Glutamatergic neuron (in vitro differentiated cells): ENCODE measurements around the gene WWP2. TPM values are rescaled to one million over a fixed set of nuclear protein-coding genes. Genes with fewer than 3 reads are reported as not detected.

ENCODE experiments used
- DNase-seq: peaks from one replicate; pipeline ENCODE4 v3.0.0; 2022
- H3K27ac Mint-ChIP-seq: one replicate; pipeline ENCODE4 v1.8.0; 2020; ENCODE audit warnings: mild to moderate bottlenecking, mixed read lengths, inconsistent platforms; ENCODE audit not compliant: unreplicated experiment
- H3K27me3 Mint-ChIP-seq: one replicate; pipeline ENCODE4 v1.8.0; 2020; ENCODE audit warnings: mild to moderate bottlenecking, moderate library complexity, mixed read lengths, inconsistent platforms; ENCODE audit not compliant: unreplicated experiment
- H3K36me3 Mint-ChIP-seq: one replicate; pipeline ENCODE4 v1.8.0; 2020; ENCODE audit warnings: mild to moderate bottlenecking, mixed read lengths, inconsistent platforms; ENCODE audit not compliant: unreplicated experiment
- H3K4me1 Mint-ChIP-seq: one replicate; pipeline ENCODE4 v1.8.0; 2020; ENCODE audit warnings: mild to moderate bottlenecking, low read depth, mixed read lengths, inconsistent platforms; ENCODE audit not compliant: unreplicated experiment
- H3K4me3 Mint-ChIP-seq: one replicate; pipeline ENCODE4 v1.8.0; 2020; ENCODE audit warnings: mild to moderate bottlenecking, mixed read lengths, inconsistent platforms; ENCODE audit not compliant: unreplicated experiment
- H3K9me3 Mint-ChIP-seq: one replicate; pipeline ENCODE4 v1.8.0; 2020; ENCODE audit warnings: mild to moderate bottlenecking, moderate library complexity, mixed read lengths, inconsistent platforms; ENCODE audit not compliant: unreplicated experiment
- total RNA-seq: library from RNA; stranded (reverse); fragmentation: NEBNext Ultra II Directional; extraction: Animal tissue kit (Norgen Biotek cat#: 25700); gene quantifications from one replicate; pipeline ENCODE4 v1.2.1, GENCODE V29; 2021; ENCODE audit not compliant: unreplicated experiment
- TF ChIP-seq, protein P1 (sequence below): fragments of 200-600 bp; sonication (generic); IDR thresholded peaks from one replicate; pipeline ENCODE4 v1.5.0; 2021; ENCODE audit not compliant: partially characterized antibody, unreplicated experiment

WWP2 gene
- total RNA-seq, 1 donor from 2014 or later: 46.8 TPM

DNA sequence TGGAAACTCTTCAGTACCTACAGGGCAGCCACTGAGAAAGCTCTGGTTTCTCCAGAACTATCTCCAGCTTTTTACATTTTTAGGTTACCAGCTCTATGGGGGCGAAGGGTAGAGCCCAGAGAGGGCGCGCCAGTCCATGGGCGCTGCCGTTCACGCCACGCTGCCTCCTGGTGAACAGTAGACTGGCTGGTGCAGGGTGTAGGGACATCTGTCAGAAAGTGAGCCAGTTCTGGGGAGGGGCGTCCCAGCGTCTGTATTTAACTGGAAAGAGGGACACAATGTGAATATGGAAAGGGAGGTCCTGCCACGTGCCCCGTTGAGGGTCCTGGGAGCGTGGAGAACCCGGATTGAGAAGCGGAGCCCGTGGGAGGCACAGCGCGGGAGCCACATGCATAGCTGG, 172.6 kb downstream of the WWP2 start:
- Mint-ChIP-seq H3K4me1 (peaks cover 20% of the 10 kb centered on the region), H3K36me3 (no peaks in the 10 kb centered on the region), H3K4me3 (no peak overlapping the region), H3K27ac (no peak overlapping the region), H3K27me3 (peaks cover 7% of the 10 kb centered on the region), H3K9me3 (peaks cover 14% of the 10 kb centered on the region)
- TF ChIP-seq, protein P1, sequence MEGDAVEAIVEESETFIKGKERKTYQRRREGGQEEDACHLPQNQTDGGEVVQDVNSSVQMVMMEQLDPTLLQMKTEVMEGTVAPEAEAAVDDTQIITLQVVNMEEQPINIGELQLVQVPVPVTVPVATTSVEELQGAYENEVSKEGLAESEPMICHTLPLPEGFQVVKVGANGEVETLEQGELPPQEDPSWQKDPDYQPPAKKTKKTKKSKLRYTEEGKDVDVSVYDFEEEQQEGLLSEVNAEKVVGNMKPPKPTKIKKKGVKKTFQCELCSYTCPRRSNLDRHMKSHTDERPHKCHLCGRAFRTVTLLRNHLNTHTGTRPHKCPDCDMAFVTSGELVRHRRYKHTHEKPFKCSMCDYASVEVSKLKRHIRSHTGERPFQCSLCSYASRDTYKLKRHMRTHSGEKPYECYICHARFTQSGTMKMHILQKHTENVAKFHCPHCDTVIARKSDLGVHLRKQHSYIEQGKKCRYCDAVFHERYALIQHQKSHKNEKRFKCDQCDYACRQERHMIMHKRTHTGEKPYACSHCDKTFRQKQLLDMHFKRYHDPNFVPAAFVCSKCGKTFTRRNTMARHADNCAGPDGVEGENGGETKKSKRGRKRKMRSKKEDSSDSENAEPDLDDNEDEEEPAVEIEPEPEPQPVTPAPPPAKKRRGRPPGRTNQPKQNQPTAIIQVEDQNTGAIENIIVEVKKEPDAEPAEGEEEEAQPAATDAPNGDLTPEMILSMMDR: no peak
- no peak for DNase-seq

DNA sequence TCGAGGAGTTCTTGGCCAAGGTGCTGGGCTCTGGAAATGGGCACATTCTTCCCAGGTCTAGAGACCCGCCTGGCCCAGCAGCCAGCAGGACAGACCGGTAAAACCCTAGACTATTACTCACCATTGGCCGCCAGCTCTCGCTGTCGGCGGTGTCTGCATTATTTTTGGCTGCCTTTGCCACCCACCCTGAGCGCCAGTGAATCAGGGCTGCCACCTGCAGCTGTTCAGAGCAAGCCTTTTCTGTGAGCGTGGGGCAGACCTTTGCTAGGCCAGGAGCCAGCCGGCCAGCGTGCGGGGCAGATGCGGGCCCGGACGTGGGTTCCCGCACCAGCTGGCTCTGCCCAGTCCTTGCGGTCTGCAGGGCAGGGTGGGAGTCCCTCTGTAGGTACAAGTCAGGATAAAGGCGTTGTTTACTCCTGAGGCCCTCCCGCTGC, 173.2 kb downstream of the WWP2 start:
- Mint-ChIP-seq H3K4me1 (peaks cover 19% of the 10 kb centered on the region), H3K9me3 (peaks cover 14% of the 10 kb centered on the region), H3K4me3 (no peak overlapping the region), H3K27me3 (peaks cover 7% of the 10 kb centered on the region), H3K36me3 (no peaks in the 10 kb centered on the region), H3K27ac (no peak overlapping the region)
- TF ChIP-seq, protein P1: no peak
- DNase-seq: no peak

DNA sequence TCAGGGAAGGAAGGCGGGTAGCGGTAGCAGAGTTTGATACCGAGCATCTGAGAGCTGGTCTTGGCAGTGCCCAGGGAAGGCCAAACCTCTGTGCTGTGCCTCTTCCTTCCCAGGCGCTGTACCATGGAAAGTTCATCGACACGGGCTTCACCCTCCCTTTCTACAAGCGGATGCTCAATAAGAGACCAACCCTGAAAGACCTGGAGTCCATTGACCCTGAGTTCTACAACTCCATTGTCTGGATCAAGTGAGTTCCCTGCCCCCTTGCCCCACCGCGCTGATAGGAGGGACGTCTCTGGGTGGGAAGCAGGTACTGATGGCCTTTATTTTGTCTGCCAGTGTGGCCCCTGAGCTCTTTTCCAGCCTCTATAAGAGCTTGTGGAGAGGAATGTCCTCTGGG, 173.6 kb downstream of the WWP2 start:
- Mint-ChIP-seq H3K4me3 (no peak overlapping the region), H3K9me3 (peaks cover 14% of the 10 kb centered on the region), H3K27me3 (peaks cover 7% of the 10 kb centered on the region), H3K27ac (no peak overlapping the region), H3K36me3 (no peaks in the 10 kb centered on the region), H3K4me1 (peaks cover 19% of the 10 kb centered on the region)
- no peak for DNase-seq
- TF ChIP-seq, protein P1: no peak

DNA sequence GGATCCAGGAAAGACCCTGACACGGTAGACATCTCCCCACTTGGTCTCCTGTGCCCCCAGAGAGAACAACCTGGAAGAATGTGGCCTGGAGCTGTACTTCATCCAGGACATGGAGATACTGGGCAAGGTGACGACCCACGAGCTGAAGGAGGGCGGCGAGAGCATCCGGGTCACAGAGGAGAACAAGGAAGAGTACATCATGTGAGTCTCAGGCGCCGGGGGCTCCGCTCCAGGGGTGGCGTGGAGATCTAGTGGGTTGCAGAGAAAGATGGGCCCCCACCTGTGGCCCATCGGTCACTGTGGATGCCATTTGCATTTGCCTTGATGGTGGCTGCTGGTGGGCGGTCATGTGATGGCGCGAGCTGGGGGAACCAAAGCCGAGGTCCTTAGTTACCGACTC, 174.1 kb downstream of the WWP2 start:
- Mint-ChIP-seq H3K9me3 (peaks cover 14% of the 10 kb centered on the region), H3K27me3 (peaks cover 7% of the 10 kb centered on the region), H3K4me1 (peaks cover 20% of the 10 kb centered on the region), H3K4me3 (peak overlapping the region; percentile 34), H3K27ac (peak overlapping the region; percentile 62), H3K36me3 (no peaks in the 10 kb centered on the region)
- DNase-seq: no peak
- TF ChIP-seq, protein P1: no peak

DNA sequence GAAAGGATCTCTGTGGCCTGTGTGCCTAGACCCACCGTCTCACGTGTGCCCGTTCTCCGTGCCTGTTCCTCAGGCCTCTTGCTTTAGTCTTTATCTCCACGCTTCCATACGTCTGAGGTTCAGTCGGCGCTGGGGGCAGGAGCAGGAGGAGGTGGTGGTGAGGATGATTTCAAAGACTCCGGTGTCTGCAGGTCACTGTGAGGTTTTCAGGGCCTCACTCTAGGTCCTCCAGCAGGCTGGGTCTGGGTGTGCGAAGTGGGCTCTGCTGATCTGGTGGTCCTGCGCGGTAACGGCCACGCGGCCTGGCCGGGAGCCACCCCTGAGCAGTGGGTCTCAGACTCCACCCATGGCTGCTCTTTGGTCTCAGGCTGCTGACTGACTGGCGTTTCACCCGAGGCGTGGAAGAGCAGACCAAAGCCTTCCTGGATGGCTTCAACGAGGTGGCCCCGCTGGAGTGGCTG, 174.6 kb downstream of the WWP2 start:
- H3K4me3 Mint-ChIP-seq: peak overlapping the region; percentile 7
- peaks cover 21% of the 10 kb centered on the region for H3K4me1 Mint-ChIP-seq
- peaks cover 7% of the 10 kb centered on the region for H3K27me3 Mint-ChIP-seq

More for the DNA sequence above, 174.6 kb downstream of the WWP2 start:
- TF ChIP-seq, protein P1: no peak
- H3K36me3 Mint-ChIP-seq: no peaks in the 10 kb centered on the region
- no peak for DNase-seq
- peak overlapping the region; percentile 93 for H3K27ac Mint-ChIP-seq
- peaks cover 12% of the 10 kb centered on the region for H3K9me3 Mint-ChIP-seq
